H1 (cell line): ENCODE measurements around the gene PHRF1. TPM values are rescaled to one million over a fixed set of nuclear protein-coding genes. Genes with fewer than 3 reads are reported as not detected.

Experiments used
- CTCF ChIA-PET: fragments of 300-600 bp; sonication (Branson Sonifier 250); formaldehyde crosslinking; loops from one replicate; lab custom pipeline; 2021; ENCODE audit not compliant: partially characterized antibody; lab: Charles Lee
- POLR2A ChIA-PET: fragments of 300-600 bp; sonication (Branson Sonifier 250); formaldehyde crosslinking; loops from one replicate; lab custom pipeline; 2021; ENCODE audit warnings: inconsistent platforms; ENCODE audit not compliant: partially characterized antibody; lab: Charles Lee
- DNase-seq, 2 experiments: peaks; one replicate each; pipeline versions ENCODE4 v3.0.0 to v3.0.0-alpha.2; 2010 to 2022; ENCODE audit warnings: low spot score in 2 of 2, low read depth in 1 of 2, mixed read lengths in 1 of 2
- FAIRE-seq: peaks from 2 replicates; lab custom pipeline; 2011; peaks lifted over from hg19 to GRCh38; lab: Jason Lieb, UNC
- H2AFZ ChIP-seq: 2 replicates; pipeline ENCODE4 v1.8.1; 2012; ENCODE audit warnings: low read length, inconsistent platforms
- H2AK5ac ChIP-seq: 2 replicates; pipeline ENCODE4 v1.6.1; 2013; ENCODE audit warnings: low read depth, low read length
- H2BK120ac ChIP-seq: replicated peaks from 2 replicates; pipeline ENCODE3; 2013; ENCODE audit warnings: low read depth, low read length, inconsistent platforms
- H2BK12ac ChIP-seq: 2 replicates; pipeline ENCODE4 v1.6.1; 2013; ENCODE audit warnings: low read depth, low read length
- H2BK15ac ChIP-seq: 2 replicates; pipeline ENCODE4 v1.6.1; 2013; ENCODE audit warnings: low read length
- H2BK20ac ChIP-seq: 2 replicates; pipeline ENCODE4 v1.6.1; 2013; ENCODE audit warnings: low read length
- H2BK5ac ChIP-seq: 2 replicates; pipeline ENCODE4 v1.6.1; 2013; ENCODE audit warnings: low read depth, low read length
- H3K14ac ChIP-seq: 2 replicates; pipeline ENCODE4 v1.6.1; 2013; ENCODE audit warnings: inconsistent platforms; ENCODE audit not compliant: insufficient read length
- H3K18ac ChIP-seq: 2 replicates; pipeline ENCODE4 v1.6.1; 2013; ENCODE audit warnings: low read length; ENCODE audit errors: extremely low read depth
- H3K23ac ChIP-seq: 2 replicates; pipeline ENCODE4 v1.6.1; 2013; ENCODE audit warnings: inconsistent platforms; ENCODE audit not compliant: insufficient read length
- H3K23me2 ChIP-seq: 2 replicates; pipeline ENCODE4 v1.6.1; 2013; ENCODE audit warnings: low read depth, low read length
- H3K27ac ChIP-seq: 2 replicates; pipeline ENCODE4 v1.6.1; 2011; ENCODE audit warnings: low read depth, low read length, inconsistent platforms
- H3K27me3 ChIP-seq, 4 experiments: replicated peaks in 1 of 4; 1 replicate in 1 of 4; 2 replicates in 3 of 4; pipeline versions ENCODE4 v1.6.1 to v1.8.1; 2011 to 2013; ENCODE audit warnings: low read length in 3 of 4, mild to moderate bottlenecking in 3 of 4, inconsistent platforms in 2 of 4, mixed read lengths in 2 of 4, moderate library complexity in 1 of 4; ENCODE audit not compliant: control insufficient read depth in 3 of 4, insufficient read depth in 3 of 4; ENCODE audit errors: extremely low read depth in 1 of 4
- H3K36me3 ChIP-seq, 4 experiments: 2 replicates each; pipeline versions ENCODE4 v1.6.1 to v1.8.1; 2011 to 2013; ENCODE audit warnings: mild to moderate bottlenecking in 4 of 4, low read length in 3 of 4, moderate library complexity in 2 of 4, control low read depth in 1 of 4, inconsistent platforms in 1 of 4; ENCODE audit not compliant: insufficient read depth in 4 of 4, control insufficient read depth in 2 of 4
- H3K4ac ChIP-seq: replicated peaks from 2 replicates; pipeline ENCODE3; 2013; ENCODE audit warnings: low read length, low read depth, mixed read lengths, inconsistent platforms; ENCODE audit not compliant: insufficient read length
- H3K4me1 ChIP-seq, 4 experiments: replicated peaks in 1 of 4; 1 replicate in 1 of 4; 2 replicates in 3 of 4; pipeline versions ENCODE4 v1.6.1 to v1.8.1; 2011 to 2013; ENCODE audit warnings: low read length in 3 of 4, inconsistent platforms in 2 of 4, mixed read lengths in 1 of 4; ENCODE audit not compliant: insufficient read depth in 4 of 4, control insufficient read depth in 3 of 4
- H3K4me2 ChIP-seq, 2 experiments: 2 replicates each; pipeline versions ENCODE4 v1.6.1 to v1.8.1; 2011 to 2013; ENCODE audit warnings: low read depth in 2 of 2, low read length in 2 of 2, control low read depth in 1 of 2, inconsistent platforms in 1 of 2, mild to moderate bottlenecking in 1 of 2; ENCODE audit not compliant: insufficient read depth in 1 of 2
- H3K4me3 ChIP-seq, 4 experiments: fragments of 200-600, 300-600 bp in 1 of 4; sonication (generic), shearing (Covaris generic), sonication (Bioruptor Twin) in 1 of 4; 2 replicates each; pipeline versions ENCODE4 v1.5.1 to v1.8.1; 2011 to 2016; ENCODE audit warnings: low read length in 4 of 4, low read depth in 3 of 4, control low read depth in 2 of 4, inconsistent platforms in 2 of 4, mild to moderate bottlenecking in 2 of 4, mixed read lengths in 1 of 4, moderate library complexity in 1 of 4; ENCODE audit not compliant: insufficient read depth in 2 of 4; ENCODE audit errors: extremely low read depth in 1 of 4
- H3K56ac ChIP-seq: replicated peaks from 2 replicates; pipeline ENCODE3; 2013; ENCODE audit warnings: low read depth, mild to moderate bottlenecking, mixed read lengths, low read length, inconsistent platforms; ENCODE audit not compliant: insufficient read length
- H3K79me1 ChIP-seq: 2 replicates; pipeline ENCODE4 v1.6.1; 2013; ENCODE audit warnings: low read depth, low read length, control low read depth
- H3K79me2 ChIP-seq, 2 experiments: 2 replicates each; pipeline versions ENCODE4 v1.6.1 to v1.8.1; 2012 to 2013; ENCODE audit warnings: low read length in 2 of 2, mild to moderate bottlenecking in 2 of 2, inconsistent platforms in 1 of 2; ENCODE audit not compliant: insufficient read depth in 2 of 2, control insufficient read depth in 1 of 2
- H3K9ac ChIP-seq, 4 experiments: replicated peaks in 1 of 4; 1 replicate in 1 of 4; 2 replicates in 3 of 4; pipeline versions ENCODE4 v1.6.1 to v1.8.1; 2011 to 2013; ENCODE audit warnings: low read depth in 3 of 4, low read length in 3 of 4, control low read depth in 2 of 4, mild to moderate bottlenecking in 2 of 4, moderate library complexity in 2 of 4, inconsistent platforms in 1 of 4; ENCODE audit errors: extremely low read depth in 1 of 4
- H3K9me3 ChIP-seq, 2 experiments: 2 replicates each; pipeline versions ENCODE4 v1.6.1 to v1.8.1; 2012 to 2013; ENCODE audit warnings: mild to moderate bottlenecking in 2 of 2, moderate library complexity in 2 of 2, control low read depth in 1 of 2, inconsistent platforms in 1 of 2, low read depth in 1 of 2, low read length in 1 of 2, mixed read lengths in 1 of 2; ENCODE audit not compliant: insufficient read depth in 2 of 2
- H4K20me1 ChIP-seq, 2 experiments: replicated peaks in 1 of 2; 2 replicates each; pipeline versions ENCODE3 to v1.8.1; 2011 to 2013; ENCODE audit warnings: inconsistent platforms in 2 of 2, low read length in 2 of 2, mild to moderate bottlenecking in 1 of 2; ENCODE audit not compliant: insufficient read depth in 2 of 2, control insufficient read depth in 1 of 2
- H4K5ac ChIP-seq: 2 replicates; pipeline ENCODE4 v1.6.1; 2013; ENCODE audit warnings: low read length, low read depth, mixed read lengths, inconsistent platforms; ENCODE audit not compliant: insufficient read length
- H4K8ac ChIP-seq: 2 replicates; pipeline ENCODE4 v1.8.0; 2013; ENCODE audit warnings: mild to moderate bottlenecking, moderate library complexity, low read length, inconsistent platforms; ENCODE audit not compliant: insufficient read depth; ENCODE audit errors: extremely low read depth
- H4K91ac ChIP-seq: replicated peaks from 2 replicates; pipeline ENCODE3; 2013; ENCODE audit warnings: low read length, mixed read lengths, inconsistent platforms; ENCODE audit not compliant: insufficient read length
- CBX5 ChIP-seq: fragments of 300-800, 300-1000 bp; sonication (generic); IDR thresholded peaks from 2 replicates; pipeline ENCODE4 v1.7.1; 2016; ENCODE audit warnings: antibody characterized with exemption, low read length, low read depth
- CTBP2 ChIP-seq: IDR thresholded peaks from 2 replicates; pipeline ENCODE4 v1.7.0; 2011; ENCODE audit warnings: borderline replicate concordance, mild to moderate bottlenecking, moderate library complexity, mixed read lengths, low read length; ENCODE audit not compliant: insufficient read depth, insufficient read length
- KDM5A ChIP-seq: fragments of 200-600 bp; IDR thresholded peaks from 2 replicates; pipeline ENCODE4 v1.7.1; 2012; ENCODE audit warnings: mild to moderate bottlenecking, low read length, inconsistent platforms, mixed read lengths
- WGBS, 2 experiments: shearing (Covaris generic) in 1 of 2; methylation state at CpG; one replicate each; pipeline versions ENCODE4 v1.1.6 to v1.1.7; 2013 to 2015; ENCODE audit warnings: low lambda C conversion rate in 2 of 2, mixed read lengths in 2 of 2, inconsistent platforms in 1 of 2, low coverage in 1 of 2, missing lambda C conversion rate in 1 of 2; ENCODE audit not compliant: insufficient replicate concordance in 2 of 2, insufficient coverage in 1 of 2, insufficient read length in 1 of 2; ENCODE audit errors: extremely low coverage in 1 of 2, missing lambda C conversion rate in 1 of 2; 5-methylcytosine and 5-hydroxymethylcytosine counted together
- polyA plus RNA-seq, 7 experiments: library from polyadenylated mRNA; depleted of rRNA in 3 of 7; stranded (reverse) in 5 of 7; unstranded in 2 of 7; fragments of >200 nt in 5 of 7; fragments of 200-250 nt in 2 of 7; gene quantifications; 1 replicate in 5 of 7; 2 replicates in 1 of 7; 4 replicates in 1 of 7; pipeline versions ENCODE4 v1.2.1 to v1.2.3, GENCODE V29; 2011 to 2013; ENCODE audit warnings: missing spikeins in 2 of 7, mixed read lengths in 2 of 7
- total RNA-seq: library from RNA; stranded (reverse); fragmentation: NEBNext Ultra II Directional; extraction: Animal tissue kit (Norgen Biotek cat#: 25700); gene quantifications from 2 replicates; pipeline ENCODE4 v1.2.1, GENCODE V29; 2021
- TF ChIP-seq, protein P1 (sequence below), 3 experiments: IDR thresholded peaks; 1 replicate in 2 of 3; 2 replicates in 1 of 3; pipeline versions ENCODE4 v1.5.1 to v1.6.1; 2011; ENCODE audit warnings: low read length in 3 of 3, mild to moderate bottlenecking in 3 of 3, inconsistent platforms in 2 of 3, low read depth in 1 of 3, moderate library complexity in 1 of 3; ENCODE audit not compliant: insufficient read depth in 1 of 3; ENCODE audit errors: control extremely low read depth in 1 of 3

The PHRF1 gene
- total and polyA plus RNA-seq, 2 of the 8 experiments (the other 6 are each of a cell fraction or from before 2014, with no cell fraction given) = 13.4 to 37.3 TPM

DNA sequence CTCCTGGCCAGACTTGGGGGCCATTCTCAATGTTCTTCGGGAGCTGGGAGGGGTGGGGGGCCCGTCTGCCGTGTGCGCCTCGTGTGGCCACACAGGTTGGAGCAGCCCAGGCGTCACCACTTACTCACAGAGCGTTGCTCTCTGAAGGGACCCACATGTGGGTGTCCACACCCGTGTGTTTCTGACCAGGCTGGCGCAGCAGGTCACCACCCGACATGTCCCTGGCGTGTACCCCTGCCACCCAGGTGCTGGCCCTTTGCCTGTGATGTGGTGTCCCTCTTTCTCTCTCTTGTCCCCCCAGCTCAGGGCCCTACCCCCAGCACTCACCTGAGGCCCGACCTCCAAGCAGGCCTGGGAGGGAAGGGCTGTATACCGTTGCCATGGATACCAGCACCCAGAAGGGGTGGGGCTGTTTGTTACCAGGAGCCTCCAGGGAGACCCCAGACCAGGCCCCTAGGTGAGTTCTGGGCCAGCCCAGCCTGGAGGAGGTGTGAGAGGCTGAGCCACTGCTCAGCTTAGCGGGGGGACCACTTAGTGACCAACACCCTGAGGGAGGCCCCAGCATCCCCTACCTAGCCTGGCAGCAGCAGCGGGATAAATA is 17.1 kb upstream of the PHRF1 start:
- no peak overlapping the region for H3K4ac ChIP-seq
- no peak overlapping the region for H2AFZ ChIP-seq
- H4K91ac ChIP-seq = no peak overlapping the region
- H3K56ac ChIP-seq = no peak overlapping the region
- 0 out of 2 replicates have a peak overlapping the region, but pooled peaks have one; percentile 7 for H2BK12ac ChIP-seq
- no peak overlapping the region for H3K18ac ChIP-seq
- H4K20me1 ChIP-seq = peaks cover 9 to 18% of the 10 kb centered on the region in 2 experiments
- peaks cover 0 to 37% (median 12%) of the 10 kb centered on the region in 4 experiments; a peak in 6 of 7 replicates for H3K4me1 ChIP-seq
- DNase-seq (no peak), FAIRE-seq (no peak)
- H4K8ac ChIP-seq = peak overlapping the region; percentile 35; the same call in 1 of the 2 replicates
- peaks cover 13 to 29% (median 26%) of the 10 kb centered on the region in 4 experiments for H3K27me3 ChIP-seq
- 92% methylated on average over 15 of the region's 15 CpGs; no CpG with 5 or more reads in 1 of the 2 experiments for WGBS, 2 experiments
- H2BK15ac ChIP-seq = no peak overlapping the region; the same call in 1 of the 2 replicates
- no peak overlapping the region for H3K23ac ChIP-seq
- H3K27ac ChIP-seq = no peak overlapping the region
- H2BK120ac ChIP-seq = no peak overlapping the region
- no peak overlapping the region for H3K4me3 ChIP-seq
- H3K9ac ChIP-seq = no peak overlapping the region
- H3K23me2 ChIP-seq = peaks cover 19% of the 10 kb centered on the region; the same call in 1 of the 2 replicates
- ChIA-PET CTCF (interaction anchor here (0.6 to 1.5 kb wide), 7 partner anchors 14 to 238 kb away, joined by 3 to 6 read pairs (median 3); partner anchors contain the start of genes IRF7 and PHRF1), POLR2A (interaction anchor here (0.6 to 2.4 kb wide), 6 partner anchors 10 to 260 kb away, joined by 3 to 12 read pairs (median 4); no protein-coding TSS in a partner anchor)
- peaks cover 0 to 4% of the 10 kb centered on the region in 2 experiments; a peak in 1 of 4 replicates for H3K79me2 ChIP-seq
- no peak overlapping the region for H2BK20ac ChIP-seq
- no peak overlapping the region; a peak in 1 of 4 replicates for H3K4me2 ChIP-seq
- peaks cover 0 to 8% (median 4%) of the 10 kb centered on the region in 4 experiments; a peak in 5 of 8 replicates for H3K36me3 ChIP-seq
- peaks cover 8% of the 10 kb centered on the region for H3K79me1 ChIP-seq
- TF ChIP-seq, protein P1, sequence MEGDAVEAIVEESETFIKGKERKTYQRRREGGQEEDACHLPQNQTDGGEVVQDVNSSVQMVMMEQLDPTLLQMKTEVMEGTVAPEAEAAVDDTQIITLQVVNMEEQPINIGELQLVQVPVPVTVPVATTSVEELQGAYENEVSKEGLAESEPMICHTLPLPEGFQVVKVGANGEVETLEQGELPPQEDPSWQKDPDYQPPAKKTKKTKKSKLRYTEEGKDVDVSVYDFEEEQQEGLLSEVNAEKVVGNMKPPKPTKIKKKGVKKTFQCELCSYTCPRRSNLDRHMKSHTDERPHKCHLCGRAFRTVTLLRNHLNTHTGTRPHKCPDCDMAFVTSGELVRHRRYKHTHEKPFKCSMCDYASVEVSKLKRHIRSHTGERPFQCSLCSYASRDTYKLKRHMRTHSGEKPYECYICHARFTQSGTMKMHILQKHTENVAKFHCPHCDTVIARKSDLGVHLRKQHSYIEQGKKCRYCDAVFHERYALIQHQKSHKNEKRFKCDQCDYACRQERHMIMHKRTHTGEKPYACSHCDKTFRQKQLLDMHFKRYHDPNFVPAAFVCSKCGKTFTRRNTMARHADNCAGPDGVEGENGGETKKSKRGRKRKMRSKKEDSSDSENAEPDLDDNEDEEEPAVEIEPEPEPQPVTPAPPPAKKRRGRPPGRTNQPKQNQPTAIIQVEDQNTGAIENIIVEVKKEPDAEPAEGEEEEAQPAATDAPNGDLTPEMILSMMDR (IDR thresholded peaks at IDR 0.05; ENCODE audit: control extremely low read depth in 1 of 3, insufficient read depth in 1 of 3, low read depth in 1 of 3, low read length in 3 of 3) = peak in 2 of 3 experiments; percentile 8 to 26; a peak in 2 of 4 replicates
- no peak for TF ChIP-seq CBX5
- TF ChIP-seq KDM5A = no peak
- no peak for TF ChIP-seq CTBP2
- H3K14ac ChIP-seq = no peak overlapping the region
- H2BK5ac ChIP-seq = no peak overlapping the region
- no peak overlapping the region for H4K5ac ChIP-seq
- H3K9me3 ChIP-seq = no peaks in the 10 kb centered on the region
- 0 out of 2 replicates have a peak overlapping the region, but pooled peaks have one; percentile 6 for H2AK5ac ChIP-seq
